GM12865 (cell line): ENCODE results near the gene MTHFSD.

Source experiments
- DNase-seq: peaks from one replicate; pipeline ENCODE4 v3.0.0; 2010; ENCODE audit warnings: low read depth
- H3K4me3 ChIP-seq: 2 replicates; pipeline ENCODE4 v1.5.1; 2011; ENCODE audit warnings: mild to moderate bottlenecking, low read depth, low read length, control low read depth
- TF ChIP-seq, protein P1 (sequence below): IDR thresholded peaks from 2 replicates; pipeline ENCODE4 v1.5.1; 2011; ENCODE audit warnings: low read length, control low read depth, low read depth, inconsistent platforms; ENCODE audit not compliant: insufficient read depth; ENCODE audit errors: missing control alignments

Gene MTHFSD

DNA sequence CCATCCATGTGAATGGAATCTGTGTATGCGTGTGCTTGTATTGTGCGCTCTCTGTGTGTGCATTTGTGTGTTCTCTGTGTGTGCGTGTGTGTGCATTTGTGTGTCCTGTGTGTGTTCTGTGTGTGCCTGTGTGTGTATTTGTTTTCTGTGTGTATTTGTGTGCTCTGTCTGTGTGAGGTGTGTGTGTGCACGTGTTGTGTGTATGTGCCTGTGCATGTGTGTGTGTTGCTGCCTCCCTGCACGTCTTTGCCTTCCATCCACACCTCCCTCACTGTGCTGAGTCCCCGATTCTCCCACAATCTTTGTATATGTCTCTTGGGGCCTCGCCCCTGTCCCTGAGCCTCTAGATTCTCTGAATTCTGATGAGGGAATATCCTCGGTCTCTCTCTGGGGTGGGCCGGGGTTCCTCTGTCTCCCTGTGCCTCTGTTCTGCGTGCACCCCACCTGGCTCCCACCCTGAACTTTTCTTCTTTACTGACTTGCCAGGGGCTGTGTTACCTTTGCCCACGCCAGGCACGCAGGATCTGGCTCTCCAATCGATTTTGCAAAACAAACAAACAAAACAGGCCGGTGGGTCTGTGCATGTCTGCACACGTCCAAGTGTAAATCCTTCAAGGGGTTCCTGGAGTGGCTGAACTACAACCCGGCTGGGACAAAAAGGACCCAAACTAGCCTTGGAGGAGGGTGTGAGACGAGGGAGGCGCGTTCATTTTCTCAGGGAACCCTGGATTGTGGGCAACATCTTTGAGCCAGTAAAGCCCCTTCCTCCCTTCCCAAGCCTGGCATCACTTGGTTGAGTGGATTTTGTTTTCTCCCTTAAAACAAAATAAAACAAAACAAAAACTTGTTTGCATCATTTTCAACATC, 52.8 kb downstream of the MTHFSD start:
- H3K4me3 ChIP-seq = no peak overlapping the region
- TF ChIP-seq, protein P1, sequence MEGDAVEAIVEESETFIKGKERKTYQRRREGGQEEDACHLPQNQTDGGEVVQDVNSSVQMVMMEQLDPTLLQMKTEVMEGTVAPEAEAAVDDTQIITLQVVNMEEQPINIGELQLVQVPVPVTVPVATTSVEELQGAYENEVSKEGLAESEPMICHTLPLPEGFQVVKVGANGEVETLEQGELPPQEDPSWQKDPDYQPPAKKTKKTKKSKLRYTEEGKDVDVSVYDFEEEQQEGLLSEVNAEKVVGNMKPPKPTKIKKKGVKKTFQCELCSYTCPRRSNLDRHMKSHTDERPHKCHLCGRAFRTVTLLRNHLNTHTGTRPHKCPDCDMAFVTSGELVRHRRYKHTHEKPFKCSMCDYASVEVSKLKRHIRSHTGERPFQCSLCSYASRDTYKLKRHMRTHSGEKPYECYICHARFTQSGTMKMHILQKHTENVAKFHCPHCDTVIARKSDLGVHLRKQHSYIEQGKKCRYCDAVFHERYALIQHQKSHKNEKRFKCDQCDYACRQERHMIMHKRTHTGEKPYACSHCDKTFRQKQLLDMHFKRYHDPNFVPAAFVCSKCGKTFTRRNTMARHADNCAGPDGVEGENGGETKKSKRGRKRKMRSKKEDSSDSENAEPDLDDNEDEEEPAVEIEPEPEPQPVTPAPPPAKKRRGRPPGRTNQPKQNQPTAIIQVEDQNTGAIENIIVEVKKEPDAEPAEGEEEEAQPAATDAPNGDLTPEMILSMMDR = no peak
- DNase-seq = no peak

DNA sequence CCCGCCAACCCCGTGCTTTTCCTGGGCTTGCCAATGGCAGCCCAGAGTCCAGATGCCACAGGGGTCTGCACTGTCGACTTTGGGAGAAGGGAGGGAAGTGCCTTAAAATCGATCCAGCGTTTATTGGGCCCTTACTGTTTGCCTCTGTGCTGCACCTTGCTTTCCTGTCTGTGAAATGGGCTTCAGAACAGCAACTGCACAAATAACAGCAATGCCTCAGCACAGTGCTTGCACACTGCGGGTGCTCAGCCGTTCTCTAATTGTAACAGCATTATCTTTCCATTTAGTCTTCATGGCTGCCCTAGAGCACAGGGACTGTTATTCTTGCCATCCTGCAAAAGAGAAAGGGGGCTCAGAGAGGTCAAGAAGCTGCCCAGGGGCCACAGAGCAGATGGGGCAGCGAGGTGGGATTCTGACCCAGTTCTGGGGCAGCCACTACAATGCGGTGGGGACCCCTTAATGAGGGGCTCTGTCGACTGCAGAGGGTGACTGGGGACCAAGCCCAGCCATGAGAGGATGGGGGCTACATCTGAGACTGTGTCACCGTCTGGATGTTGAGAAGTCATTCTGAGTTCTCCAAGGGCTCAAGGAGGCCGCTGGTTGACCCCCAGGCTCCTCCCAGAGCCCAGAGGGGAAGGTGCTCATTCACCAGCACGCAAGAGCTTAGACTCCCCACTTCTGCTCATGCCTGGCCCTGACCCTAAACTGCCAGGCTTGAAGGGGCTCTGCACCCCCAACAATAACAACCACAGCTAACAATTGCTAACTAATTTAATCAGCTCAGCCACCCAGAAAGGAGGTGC, 54.1 kb downstream of the MTHFSD start:
- no peak for DNase-seq
- no peak overlapping the region for H3K4me3 ChIP-seq
- TF ChIP-seq, protein P1 = no peak

DNA sequence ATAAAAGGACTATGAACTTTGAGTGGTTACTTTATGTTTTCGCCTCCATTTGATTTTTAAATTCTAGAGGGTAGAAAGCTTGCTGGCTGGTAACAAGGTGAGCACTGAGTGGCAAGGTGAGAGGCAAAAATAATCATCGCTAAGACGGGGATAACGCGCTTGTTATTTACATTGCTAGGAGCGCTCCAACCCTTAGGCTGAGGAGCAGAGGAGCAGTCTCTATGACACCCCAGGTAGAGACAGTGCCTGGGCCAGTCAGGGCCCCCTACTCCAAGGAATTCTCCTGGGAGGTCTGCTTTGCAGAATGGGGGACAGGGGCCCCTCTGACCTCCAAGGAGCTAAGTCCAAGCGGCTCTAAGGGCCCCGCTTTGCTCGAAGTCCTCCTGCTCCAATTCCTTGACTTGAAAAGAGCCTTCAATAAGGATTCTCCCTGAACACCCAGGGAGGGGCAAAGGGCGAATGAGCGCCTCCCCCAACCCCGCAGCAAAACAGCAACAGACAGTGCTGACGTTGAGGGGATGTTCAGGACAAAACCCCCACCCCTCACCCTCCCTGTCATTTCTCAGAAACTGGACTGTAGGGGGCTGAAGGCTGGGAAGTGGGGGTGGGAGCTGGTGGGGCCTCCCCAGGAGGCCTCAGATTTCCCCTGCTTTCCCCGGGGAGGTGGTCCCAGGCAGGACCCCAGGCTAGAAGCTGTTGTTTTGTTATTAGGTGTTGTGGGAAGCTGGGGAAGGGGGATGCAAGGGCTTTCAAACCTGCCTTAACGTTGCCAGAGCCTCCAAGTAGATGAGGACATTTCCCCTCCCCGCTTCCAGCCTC, 54.9 kb downstream of the MTHFSD start:
- TF ChIP-seq, protein P1 = no peak
- H3K4me3 ChIP-seq = no peak overlapping the region
- no peak for DNase-seq

DNA sequence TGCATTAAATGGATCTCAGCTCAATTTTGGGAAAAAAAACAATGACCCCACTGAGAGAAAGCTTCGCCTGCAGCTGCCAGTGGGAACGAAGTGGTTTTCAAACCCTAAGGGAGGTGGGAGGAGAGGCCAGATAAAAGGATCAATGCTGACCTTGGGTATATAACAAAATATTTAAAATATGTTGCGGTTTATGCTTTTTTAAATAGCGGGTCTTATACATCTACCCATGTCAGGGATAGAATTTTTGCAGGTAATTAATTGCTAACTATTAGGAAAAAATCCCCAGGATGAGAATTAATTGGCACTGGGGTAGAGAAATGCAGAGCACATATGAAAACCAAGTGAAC, 55.6 kb downstream of the MTHFSD start:
- DNase-seq = no peak
- no peak overlapping the region for H3K4me3 ChIP-seq
- TF ChIP-seq, protein P1 = no peak

DNA sequence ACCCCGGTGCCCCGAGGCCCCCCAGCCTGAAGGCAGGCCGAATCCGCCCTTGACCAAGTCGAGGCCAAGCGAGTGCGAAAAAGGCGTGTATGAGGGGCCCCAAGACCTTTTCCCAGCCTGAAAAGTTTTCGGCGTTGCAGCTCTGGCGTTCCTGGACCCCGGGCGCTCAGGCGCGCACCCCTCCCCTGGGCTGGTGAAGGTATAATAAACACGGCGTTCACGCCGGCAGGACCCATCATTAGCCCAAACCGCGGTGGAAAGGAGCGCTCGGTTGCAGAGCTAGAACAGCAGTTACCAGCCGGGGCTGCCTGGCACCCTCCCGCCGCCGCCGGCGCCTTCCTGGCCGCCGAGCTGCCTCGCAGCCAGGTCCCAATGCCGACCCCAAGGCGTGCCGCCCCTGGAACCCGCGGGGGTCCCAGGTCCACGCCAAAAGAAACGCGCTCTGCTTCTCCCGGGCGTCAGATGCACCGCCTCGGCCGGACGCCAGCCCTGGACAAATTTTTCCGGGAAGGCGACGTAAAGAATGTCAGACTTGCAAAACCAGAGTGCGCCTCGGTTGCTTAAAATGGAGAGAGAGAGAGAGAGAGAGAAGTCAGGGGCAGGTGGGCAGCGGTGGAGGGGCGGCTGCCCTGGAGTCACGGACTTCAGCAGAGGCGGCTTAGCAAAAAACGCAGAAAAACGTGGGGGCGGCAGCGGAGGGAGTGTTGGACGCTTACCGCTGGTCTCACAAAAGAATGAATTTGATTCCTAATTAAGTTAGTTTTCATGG, 56.2 kb downstream of the MTHFSD start:
- TF ChIP-seq, protein P1 = no peak

DNA sequence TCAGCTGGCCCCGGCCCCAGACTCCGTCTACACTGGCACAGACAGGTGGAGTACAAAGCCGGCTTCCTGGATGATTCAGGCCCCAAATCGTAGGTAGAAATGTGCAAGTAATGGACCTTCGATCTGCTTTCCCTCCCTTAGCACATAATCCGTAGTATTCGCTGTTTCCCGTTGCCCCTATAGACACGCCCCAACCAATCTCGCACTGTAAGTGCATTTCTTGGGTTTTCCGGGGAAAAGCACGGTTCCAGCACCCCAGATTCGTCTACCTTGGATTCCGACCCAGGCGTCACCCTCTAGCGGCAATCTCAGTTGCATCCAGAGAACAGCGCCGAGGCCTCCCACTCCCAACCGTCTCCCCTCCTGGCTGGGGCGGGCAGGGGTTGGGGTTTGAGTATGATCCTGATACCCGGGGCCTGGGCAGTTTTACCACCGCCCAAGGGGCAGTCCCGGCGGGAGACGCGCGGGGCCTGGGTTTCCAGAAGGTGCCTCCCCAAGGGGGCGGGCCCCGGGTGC, 56.8 kb downstream of the MTHFSD start:
- H3K4me3 ChIP-seq = no peak overlapping the region
- TF ChIP-seq, protein P1 = no peak
- no peak for DNase-seq

More for the DNA sequence above, 56.2 kb downstream of the MTHFSD start:
- no peak overlapping the region for H3K4me3 ChIP-seq
- no peak for DNase-seq
